CD4-positive, alpha-beta T cell treated with Interleukin-10 for 1 hour (primary cell): ENCODE measurements around the gene TEAD3.
"Not testable (repeated sequence)": the region's sequence is repeated elsewhere in the genome, so short reads cannot be mapped to it uniquely, and the experiment has no call there.

Experiments
- DNase-seq: peaks from one replicate; pipeline ENCODE4 v3.0.0-alpha.2; 2020

Gene TEAD3

GRCh38 chr6:35445691-35446090, 51.2 kb downstream of the TEAD3 start:
- no peak for DNase-seq

- DNase-seq = no peak
Measured at GRCh38 chr6:35443341-35444030, 53.4 kb downstream of the TEAD3 start.

GRCh38 chr6:35442693-35443092, 54.2 kb downstream of the TEAD3 start:
- no peak for DNase-seq

GRCh38 chr6:35441642-35442041, 55.2 kb downstream of the TEAD3 start:
- no peak for DNase-seq

- DNase-seq = no peak
Measured at GRCh38 chr6:35441205-35441604, 55.7 kb downstream of the TEAD3 start.

DNA sequence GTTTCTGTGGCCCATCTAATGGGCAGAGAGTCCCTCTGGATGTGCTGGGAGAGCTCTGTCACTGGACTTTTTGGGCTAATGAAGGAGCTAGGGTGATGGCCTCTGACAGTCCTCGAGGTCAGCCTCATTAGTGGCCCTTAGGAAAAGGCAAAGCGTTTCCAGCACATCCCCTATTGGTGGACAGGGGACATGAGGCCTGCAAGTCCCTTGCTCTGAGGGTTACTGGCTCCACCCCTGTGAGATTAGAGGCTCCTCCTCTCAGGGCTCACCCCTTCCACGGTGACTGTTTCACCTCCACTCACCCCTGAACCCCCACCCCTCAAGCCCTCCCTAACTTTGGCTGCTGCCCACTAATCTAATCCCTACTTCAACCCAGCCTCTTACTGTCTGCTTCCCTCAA, 57.6 kb downstream of the TEAD3 start:
- DNase-seq = no peak

DNA sequence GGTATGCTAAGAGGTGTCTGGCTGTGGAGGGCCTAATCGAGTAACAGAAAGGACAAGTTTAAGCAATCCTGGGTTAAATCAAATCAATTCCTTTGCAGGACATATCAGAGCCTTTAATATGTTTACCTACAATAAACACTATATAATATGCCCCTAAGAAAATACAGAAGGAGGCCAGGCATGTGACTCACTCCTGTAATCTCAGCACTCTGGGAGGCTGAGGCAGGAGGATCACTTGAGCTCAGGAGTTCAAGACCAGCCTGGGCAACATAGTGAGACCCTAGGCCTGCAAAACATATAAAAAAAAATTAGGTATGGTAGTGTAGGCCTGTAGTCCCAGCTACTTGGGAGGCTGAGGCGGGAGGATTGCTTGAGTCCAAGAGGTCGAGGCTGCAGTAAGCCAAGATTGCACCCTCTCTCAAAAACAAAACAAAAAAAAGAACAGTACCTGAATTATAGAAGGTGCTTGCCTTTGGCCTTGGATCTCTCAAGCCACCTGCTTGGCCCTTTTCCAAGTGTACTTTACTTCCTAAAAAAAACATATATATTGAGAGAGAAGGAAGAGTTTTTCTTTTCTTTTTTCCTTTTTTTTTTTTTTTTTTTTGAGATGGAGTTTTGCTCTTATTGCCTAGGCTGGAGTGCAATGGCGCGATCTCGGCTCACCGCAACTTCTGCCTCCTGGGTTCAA, 58.4 kb downstream of the TEAD3 start:
- not testable (repeated sequence) for DNase-seq

GRCh38 chr6:35436071-35436857, 60.6 kb downstream of the TEAD3 start:
- DNase-seq = no peak

DNA sequence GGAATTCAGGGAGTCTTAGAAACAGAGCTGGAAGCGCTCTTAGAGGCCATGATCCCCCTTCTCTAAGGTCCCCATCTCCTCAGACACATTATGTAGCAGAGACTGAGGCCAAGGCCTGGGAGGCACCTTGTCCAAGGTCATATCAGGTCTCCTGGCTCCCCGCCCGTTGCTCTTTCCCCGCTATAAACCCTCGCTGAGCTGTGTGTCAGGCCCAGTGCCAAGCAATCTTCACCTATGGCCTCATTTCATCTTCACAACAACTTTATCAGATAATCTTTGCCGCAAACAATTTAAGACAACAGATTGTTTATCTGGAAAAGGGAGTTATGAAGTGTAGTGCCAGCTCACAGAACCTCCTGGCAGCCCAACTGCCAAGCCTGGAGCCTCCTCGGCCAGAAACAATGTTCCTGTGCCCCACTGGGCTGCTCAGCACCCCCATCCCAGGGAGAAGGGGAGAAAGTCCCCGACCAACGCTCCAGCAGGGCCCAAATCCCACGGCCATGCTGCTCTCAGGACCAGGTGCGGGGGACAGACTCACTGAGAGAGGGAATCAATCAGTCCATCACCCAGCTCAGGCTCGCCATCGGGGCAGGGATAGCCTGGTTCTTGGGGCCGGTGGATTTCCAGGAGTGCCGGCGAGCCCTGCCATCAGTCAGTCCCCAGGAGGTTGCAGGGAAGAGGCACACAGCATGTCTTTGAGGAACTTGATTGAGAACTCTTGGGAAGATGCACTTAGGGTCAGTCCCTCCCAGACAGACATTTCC, 61.6 kb downstream of the TEAD3 start:
- DNase-seq = no peak

DNA sequence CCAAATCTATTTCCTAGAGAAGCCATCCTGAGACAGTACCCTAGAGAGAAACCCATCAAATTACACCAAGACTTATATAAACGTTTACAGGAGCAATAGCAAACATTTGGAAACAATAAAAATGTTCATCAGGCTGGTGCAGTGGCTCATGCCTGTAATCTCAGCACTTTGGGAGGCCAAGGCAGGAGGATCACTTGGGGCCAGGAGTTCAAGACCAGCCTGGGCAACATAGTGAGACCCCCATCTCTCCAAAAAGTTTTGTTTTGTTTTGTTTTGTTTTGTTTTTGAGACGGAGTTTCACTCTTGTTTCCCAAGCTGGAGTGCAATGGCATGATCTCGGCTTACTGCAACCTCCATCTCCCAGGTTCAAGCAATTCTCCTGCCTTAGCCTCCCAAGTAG, 64.2 kb downstream of the TEAD3 start:
- not testable (repeated sequence) for DNase-seq

DNA sequence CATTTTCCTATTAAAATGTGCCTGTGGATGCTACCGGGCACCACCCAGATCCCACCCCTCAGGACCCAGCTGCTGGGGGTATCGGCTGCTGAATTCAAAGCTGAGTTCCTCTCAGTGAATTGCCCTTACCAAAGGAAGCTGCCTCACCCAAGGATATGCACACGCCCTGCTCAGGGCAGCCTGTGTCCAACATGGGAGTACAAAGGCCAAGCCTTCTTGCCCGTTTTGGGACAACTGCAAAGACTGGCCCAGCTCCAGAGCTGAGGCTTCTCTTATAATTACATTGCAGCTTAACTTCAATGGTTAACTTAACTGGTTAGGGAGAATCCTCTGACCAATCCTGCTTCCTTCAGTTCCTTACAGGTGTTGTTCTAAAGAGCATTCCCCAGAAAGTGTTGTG, 64.6 kb downstream of the TEAD3 start:
- DNase-seq = no peak

DNA sequence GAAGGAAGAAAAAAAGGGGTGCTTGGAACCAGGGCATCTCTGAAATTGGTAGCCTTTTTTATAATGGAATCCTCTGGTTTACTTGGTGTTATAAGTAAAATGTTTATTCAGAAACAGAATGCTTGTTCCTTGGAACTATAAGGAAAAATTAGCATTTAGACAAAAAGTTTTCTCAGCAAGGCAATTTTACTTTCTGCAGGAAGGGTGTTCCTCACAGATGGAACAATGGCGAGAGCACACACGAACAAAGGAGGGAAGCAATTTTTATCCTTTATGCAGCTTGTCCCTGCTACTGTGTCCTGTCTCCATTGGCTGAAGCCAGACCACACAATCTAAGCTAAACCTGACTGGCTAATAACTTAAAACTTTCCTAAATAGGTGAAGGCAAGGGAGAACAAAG, 67.4 kb downstream of the TEAD3 start:
- no peak for DNase-seq

- no peak for DNase-seq
Measured at GRCh38 chr6:35428421-35429149, 68.3 kb downstream of the TEAD3 start.

DNA sequence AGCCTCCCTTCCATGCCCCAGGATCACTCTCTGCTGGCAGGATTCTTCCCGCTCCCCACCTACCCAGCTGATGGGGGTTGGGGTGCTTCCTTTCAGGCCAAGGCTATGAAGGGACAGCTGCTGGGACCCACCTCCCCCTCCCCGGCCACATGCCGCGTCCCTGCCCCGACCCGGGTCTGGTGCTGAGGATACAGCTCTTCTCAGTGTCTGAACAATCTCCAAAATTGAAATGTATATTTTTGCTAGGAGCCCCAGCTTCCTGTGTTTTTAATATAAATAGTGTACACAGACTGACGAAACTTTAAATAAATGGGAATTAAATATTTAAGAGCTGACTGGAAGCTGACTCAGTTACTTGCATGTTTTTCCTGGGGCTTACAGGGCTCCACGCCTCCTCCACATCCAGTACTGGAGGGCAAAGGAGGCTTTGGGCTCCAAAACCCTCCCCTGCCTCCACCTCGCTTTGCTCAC, 69.0 kb downstream of the TEAD3 start:
- DNase-seq = no peak

- no peak for DNase-seq
Measured at GRCh38 chr6:35427435-35427834, 69.4 kb downstream of the TEAD3 start.

DNA sequence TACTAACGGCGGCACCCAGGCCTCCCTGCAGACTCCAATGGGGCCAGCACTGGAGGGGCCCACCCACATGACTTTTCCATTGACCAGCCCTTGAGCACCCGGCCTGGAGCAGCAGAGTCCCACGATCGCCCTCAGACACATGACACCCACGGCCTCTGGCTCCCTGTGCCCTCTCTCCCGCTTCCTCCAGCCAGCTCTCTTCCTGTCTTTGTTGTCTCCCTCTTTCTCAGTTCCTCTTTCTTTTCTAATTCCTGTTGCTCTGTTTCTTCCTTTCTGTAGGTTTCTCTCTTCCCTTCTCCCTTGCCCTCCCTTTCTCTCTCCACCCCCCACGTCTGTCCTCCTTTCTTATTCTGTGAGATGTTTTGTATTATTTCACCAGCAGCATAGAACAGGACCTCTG, 70.8 kb downstream of the TEAD3 start:
- DNase-seq = no peak

DNA sequence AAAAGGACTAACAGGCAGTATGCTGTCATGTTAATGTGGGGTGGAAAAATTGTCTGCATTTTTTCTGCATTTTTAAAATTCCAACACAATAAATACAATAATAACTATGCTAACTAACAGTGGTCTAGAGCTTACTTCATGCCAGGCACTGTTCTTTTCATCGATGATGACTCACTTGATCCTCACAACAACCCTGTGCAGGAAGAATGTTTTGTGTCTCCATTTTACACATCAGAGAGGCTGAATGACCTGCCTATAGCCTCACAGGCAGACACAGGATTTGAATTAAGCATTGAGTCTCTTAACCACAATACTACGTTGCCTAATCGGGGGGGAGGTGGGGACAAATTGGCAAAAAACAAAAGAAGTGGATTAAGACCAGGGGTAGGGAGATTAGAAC, 71.6 kb downstream of the TEAD3 start:
- no peak for DNase-seq
